KMS-11 (cell line): ENCODE data around the gene TMEM203.

Experiments
- H2AFZ ChIP-seq: fragments of 200-600 bp; sonication (generic); 2 replicates; pipeline ENCODE4 v1.6.1; 2016; ENCODE audit warnings: antibody characterized with exemption, mixed run types, low read depth
- H3K27ac ChIP-seq: fragments of 200-600 bp; sonication (generic); 2 replicates; pipeline ENCODE4 v1.6.1; 2016; ENCODE audit warnings: mild to moderate bottlenecking, mixed run types
- H3K27me3 ChIP-seq: fragments of 200-600 bp; sonication (generic); 2 replicates; pipeline ENCODE4 v1.6.1; 2017; ENCODE audit warnings: mild to moderate bottlenecking, low read depth, mixed run types, moderate library complexity; ENCODE audit not compliant: insufficient read depth
- H3K36me3 ChIP-seq: fragments of 200-600 bp; sonication (generic); 2 replicates; pipeline ENCODE4 v1.6.1; 2017; ENCODE audit warnings: mild to moderate bottlenecking, mixed run types; ENCODE audit not compliant: insufficient read depth
- H3K4me1 ChIP-seq: fragments of 200-600 bp; sonication (generic); 2 replicates; pipeline ENCODE4 v1.6.1; 2016; ENCODE audit warnings: mild to moderate bottlenecking, low read depth, mixed run types; ENCODE audit not compliant: poor library complexity, severe bottlenecking
- H3K4me2 ChIP-seq: fragments of 200-600 bp; sonication (generic); 2 replicates; pipeline ENCODE4 v1.7.0; 2016; ENCODE audit warnings: mild to moderate bottlenecking, mixed run types
- H3K4me3 ChIP-seq: fragments of 200-600 bp; sonication (generic); IDR thresholded peaks from 2 replicates; pipeline ENCODE4 v1.6.1; 2017; ENCODE audit warnings: low read depth, low read length, mixed read lengths; ENCODE audit not compliant: insufficient read depth
- H3K79me2 ChIP-seq: fragments of 200-600 bp; sonication (generic); 2 replicates; pipeline ENCODE4 v1.6.1; 2016; ENCODE audit warnings: low read depth, mixed run types; ENCODE audit not compliant: insufficient read depth
- H3K9ac ChIP-seq: fragments of 200-600 bp; sonication (generic); 2 replicates; pipeline ENCODE4 v1.6.1; 2016; ENCODE audit warnings: mild to moderate bottlenecking, mixed run types
- H4K20me1 ChIP-seq: fragments of 200-600 bp; sonication (generic); 2 replicates; pipeline ENCODE4 v1.6.1; 2016; ENCODE audit warnings: mild to moderate bottlenecking, mixed run types; ENCODE audit not compliant: insufficient read depth
- CTCF ChIP-seq: fragments of 200-600 bp; sonication (generic); conservative IDR thresholded peaks from 2 replicates; pipeline ENCODE4 v1.6.1; 2017; ENCODE audit warnings: low read depth, mild to moderate bottlenecking, antibody characterized with exemption, low read length, moderate library complexity, mixed read lengths

TMEM203 gene

GRCh38 chr9:137236936-137237421, 31.5 kb upstream of the TMEM203 start:
- Histone ChIP-seq H3K36me3 (peaks cover under 1% of the 10 kb centered on the region; the same call in 1 of the 2 replicates), H3K9ac (no peak overlapping the region), H3K4me3 (no peak overlapping the region), H3K4me2 (peak overlapping the region; percentile 26; the same call in 1 of the 2 replicates), H2AFZ (no peak overlapping the region), H3K79me2 (peaks cover 4% of the 10 kb centered on the region), H3K27me3 (peaks cover 30% of the 10 kb centered on the region), H3K4me1 (peaks cover 23% of the 10 kb centered on the region), H3K27ac (no peak overlapping the region), H4K20me1 (peaks cover 2% of the 10 kb centered on the region; the same call in 1 of the 2 replicates)
- TF ChIP-seq CTCF: no peak

DNA sequence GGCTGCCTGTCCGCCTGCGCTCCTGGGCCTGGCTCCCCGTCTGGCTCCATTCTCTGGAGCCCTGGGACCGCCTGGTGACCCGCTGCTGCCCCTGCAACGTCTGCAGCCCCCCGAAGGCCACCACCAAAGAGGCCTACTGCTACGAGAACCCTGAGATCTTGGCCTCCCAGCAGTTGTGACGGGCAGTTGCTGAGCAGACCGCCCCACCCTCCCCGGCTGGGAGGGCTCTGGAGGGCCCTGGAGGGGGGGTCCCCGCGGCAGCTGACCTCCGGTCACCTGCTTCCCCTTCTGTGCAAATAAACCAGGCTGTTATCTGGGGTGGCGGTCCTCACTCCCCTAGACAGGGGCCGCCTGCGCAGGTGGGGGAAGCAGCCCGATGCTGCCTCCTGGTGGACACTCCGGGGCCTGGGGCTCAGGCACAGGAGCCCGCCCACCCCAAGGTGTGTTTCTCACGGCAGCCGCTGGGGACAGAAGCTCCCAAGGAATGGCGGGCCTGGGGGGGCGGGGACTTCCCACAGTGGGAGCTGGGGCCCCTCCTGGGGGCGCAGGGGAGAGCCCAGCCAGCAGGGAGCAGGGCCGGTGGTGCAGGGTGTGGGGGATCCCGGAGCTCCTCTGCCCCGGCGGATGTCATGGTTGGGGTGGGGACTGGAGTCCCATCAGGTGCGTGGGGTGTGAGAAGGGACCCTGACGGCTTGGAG, 30.9 kb upstream of the TMEM203 start:
- peaks cover 36% of the 10 kb centered on the region for H3K27me3 ChIP-seq
- H2AFZ ChIP-seq: no peak overlapping the region
- no peaks in the 10 kb centered on the region for H3K79me2 ChIP-seq
- H4K20me1 ChIP-seq: no peaks in the 10 kb centered on the region
- no peak overlapping the region for H3K4me3 ChIP-seq
- no peak overlapping the region for H3K9ac ChIP-seq
- no peak overlapping the region for H3K27ac ChIP-seq
- H3K4me2 ChIP-seq: peak overlapping the region; percentile 26; the same call in 1 of the 2 replicates
- peak; percentile 87 for TF ChIP-seq CTCF
- H3K36me3 ChIP-seq: no peaks in the 10 kb centered on the region
- peaks cover 23% of the 10 kb centered on the region for H3K4me1 ChIP-seq

GRCh38 chr9:137235424-137236237, 30.2 kb upstream of the TMEM203 start:
- Histone ChIP-seq H3K27me3 (peaks cover 43% of the 10 kb centered on the region), H3K4me3 (no peak overlapping the region), H3K9ac (no peak overlapping the region), H3K79me2 (no peaks in the 10 kb centered on the region), H3K27ac (no peak overlapping the region), H4K20me1 (no peaks in the 10 kb centered on the region), H3K36me3 (no peaks in the 10 kb centered on the region), H3K4me2 (no peak overlapping the region), H3K4me1 (peaks cover 23% of the 10 kb centered on the region), H2AFZ (no peak overlapping the region)
- 0 out of 2 replicates have a peak, but pooled peaks have one; percentile 15 for TF ChIP-seq CTCF

GRCh38 chr9:137234758-137235423, 29.4 kb upstream of the TMEM203 start:
- no peak overlapping the region for H3K4me3 ChIP-seq
- no peaks in the 10 kb centered on the region for H3K79me2 ChIP-seq
- H2AFZ ChIP-seq: no peak overlapping the region
- TF ChIP-seq CTCF: 0 out of 2 replicates have a peak, but pooled peaks have one; percentile 5
- peaks cover 23% of the 10 kb centered on the region for H3K4me1 ChIP-seq
- H3K4me2 ChIP-seq: no peak overlapping the region
- no peak overlapping the region for H3K27ac ChIP-seq
- H4K20me1 ChIP-seq: no peaks in the 10 kb centered on the region
- peaks cover 46% of the 10 kb centered on the region for H3K27me3 ChIP-seq
- no peaks in the 10 kb centered on the region for H3K36me3 ChIP-seq
- no peak overlapping the region for H3K9ac ChIP-seq
